ENCODE results near the gene GKN2. TPM values are rescaled to one million over a fixed set of nuclear protein-coding genes. Genes with fewer than 3 reads are reported as not detected.

The GKN2 gene
- total RNA-seq, 3 donors from 2014 or later = not detected

DNA sequence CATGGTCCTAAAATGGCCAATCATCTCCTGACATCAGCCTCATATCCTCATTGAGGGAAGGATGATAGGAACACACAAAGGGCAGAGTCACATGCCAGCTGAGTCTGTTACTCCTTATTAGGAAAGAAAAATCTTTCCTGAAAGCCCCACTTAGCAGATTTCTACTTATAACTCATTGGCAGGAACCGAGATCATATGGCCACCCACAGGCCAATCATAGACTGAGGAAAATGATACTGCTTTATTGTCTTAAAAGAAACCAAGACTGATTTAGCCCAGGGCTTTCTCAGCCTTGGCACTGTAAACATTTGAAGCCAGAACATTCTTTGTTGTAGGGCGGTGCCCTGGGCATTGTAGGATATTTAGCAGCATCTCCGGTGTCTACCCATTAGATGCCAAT lies 18.7 kb downstream of the GKN2 start:
- TF ChIP-seq POLR2AphosphoS5 (IDR thresholded peaks at IDR 0.05) = no peak
- TF ChIP-seq, protein P1, sequence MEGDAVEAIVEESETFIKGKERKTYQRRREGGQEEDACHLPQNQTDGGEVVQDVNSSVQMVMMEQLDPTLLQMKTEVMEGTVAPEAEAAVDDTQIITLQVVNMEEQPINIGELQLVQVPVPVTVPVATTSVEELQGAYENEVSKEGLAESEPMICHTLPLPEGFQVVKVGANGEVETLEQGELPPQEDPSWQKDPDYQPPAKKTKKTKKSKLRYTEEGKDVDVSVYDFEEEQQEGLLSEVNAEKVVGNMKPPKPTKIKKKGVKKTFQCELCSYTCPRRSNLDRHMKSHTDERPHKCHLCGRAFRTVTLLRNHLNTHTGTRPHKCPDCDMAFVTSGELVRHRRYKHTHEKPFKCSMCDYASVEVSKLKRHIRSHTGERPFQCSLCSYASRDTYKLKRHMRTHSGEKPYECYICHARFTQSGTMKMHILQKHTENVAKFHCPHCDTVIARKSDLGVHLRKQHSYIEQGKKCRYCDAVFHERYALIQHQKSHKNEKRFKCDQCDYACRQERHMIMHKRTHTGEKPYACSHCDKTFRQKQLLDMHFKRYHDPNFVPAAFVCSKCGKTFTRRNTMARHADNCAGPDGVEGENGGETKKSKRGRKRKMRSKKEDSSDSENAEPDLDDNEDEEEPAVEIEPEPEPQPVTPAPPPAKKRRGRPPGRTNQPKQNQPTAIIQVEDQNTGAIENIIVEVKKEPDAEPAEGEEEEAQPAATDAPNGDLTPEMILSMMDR (IDR thresholded peaks at IDR 0.05) = no peak
- no peaks in the 10 kb centered on the region for H3K4me1 ChIP-seq
- no peaks in the 10 kb centered on the region for H3K36me3 ChIP-seq
- no peak overlapping the region for H3K4me3 ChIP-seq
- no peaks in the 10 kb centered on the region for H3K9me3 ChIP-seq
- no peak overlapping the region for H3K27ac ChIP-seq
- intact Hi-C loops (cut with DNase I; ENCODE audit: low total_unique reads) = no loop called here
- no peak for DNase-seq (ENCODE audit: low spot score in 2 of 2)
- no peaks in the 10 kb centered on the region for H3K27me3 ChIP-seq

DNA sequence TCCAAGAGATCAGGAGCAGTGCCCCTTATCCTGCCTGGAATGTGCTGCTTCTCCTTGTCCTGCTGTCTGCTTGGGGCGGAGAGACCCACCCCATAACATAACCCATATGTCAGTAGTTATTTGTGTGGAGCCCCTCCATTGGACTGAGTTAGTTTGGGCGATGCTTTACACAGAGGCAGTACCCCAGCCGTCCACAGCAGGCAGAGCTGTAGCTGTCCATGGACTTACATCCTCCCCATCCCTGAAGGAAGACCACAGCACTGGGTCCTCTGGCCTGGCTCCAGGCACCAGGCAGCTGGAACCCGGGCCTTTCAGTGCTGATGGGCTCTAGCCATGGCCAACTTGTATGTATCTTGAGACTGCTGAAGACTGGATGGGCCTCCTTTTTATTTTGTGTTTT lies 20.3 kb downstream of the GKN2 start:
- Histone ChIP-seq H3K9me3 (no peaks in the 10 kb centered on the region), H3K27me3 (no peaks in the 10 kb centered on the region), H3K36me3 (no peaks in the 10 kb centered on the region), H3K4me1 (no peaks in the 10 kb centered on the region), H3K27ac (no peak overlapping the region), H3K4me3 (no peak overlapping the region)
- TF ChIP-seq POLR2A (IDR thresholded peaks at IDR 0.05) (no peak), POLR2AphosphoS5 (IDR thresholded peaks at IDR 0.05) (no peak)
- TF ChIP-seq, protein P1 (IDR thresholded peaks at IDR 0.05) = no peak
- no peak for DNase-seq (ENCODE audit: low spot score in 2 of 2)
- intact Hi-C loops (cut with DNase I; ENCODE audit: low total_unique reads) = no loop called here

DNA sequence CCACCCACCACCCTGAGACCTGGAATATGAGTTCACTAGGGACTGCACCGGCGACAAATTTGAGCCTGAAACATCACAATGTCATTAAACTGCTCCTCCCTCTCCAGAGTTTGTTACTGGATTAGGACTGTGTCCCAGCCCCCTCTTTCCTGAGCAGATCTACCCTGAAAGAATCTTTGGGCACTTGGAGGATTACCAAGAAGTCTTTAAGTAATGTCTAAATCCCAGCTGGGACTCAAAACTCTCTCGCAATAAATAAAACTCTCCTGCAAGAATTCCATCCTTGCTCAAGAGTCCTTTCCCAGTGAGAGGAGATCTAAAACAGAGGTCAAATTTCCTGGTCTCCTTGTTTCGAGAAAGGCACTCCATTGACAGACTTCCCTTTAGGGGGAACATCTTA lies 20.9 kb downstream of the GKN2 start:
- no peak for DNase-seq (ENCODE audit: low spot score in 2 of 2)
- intact Hi-C loops (cut with DNase I; ENCODE audit: low total_unique reads) = no loop called here
- Histone ChIP-seq H3K9me3 (no peaks in the 10 kb centered on the region), H3K4me3 (no peak overlapping the region), H3K4me1 (no peaks in the 10 kb centered on the region), H3K36me3 (no peaks in the 10 kb centered on the region), H3K27me3 (no peaks in the 10 kb centered on the region), H3K27ac (no peak overlapping the region)
- TF ChIP-seq POLR2A (IDR thresholded peaks at IDR 0.05) (no peak), POLR2AphosphoS5 (IDR thresholded peaks at IDR 0.05) (no peak)
- TF ChIP-seq, protein P1 (IDR thresholded peaks at IDR 0.05) = no peak

DNA sequence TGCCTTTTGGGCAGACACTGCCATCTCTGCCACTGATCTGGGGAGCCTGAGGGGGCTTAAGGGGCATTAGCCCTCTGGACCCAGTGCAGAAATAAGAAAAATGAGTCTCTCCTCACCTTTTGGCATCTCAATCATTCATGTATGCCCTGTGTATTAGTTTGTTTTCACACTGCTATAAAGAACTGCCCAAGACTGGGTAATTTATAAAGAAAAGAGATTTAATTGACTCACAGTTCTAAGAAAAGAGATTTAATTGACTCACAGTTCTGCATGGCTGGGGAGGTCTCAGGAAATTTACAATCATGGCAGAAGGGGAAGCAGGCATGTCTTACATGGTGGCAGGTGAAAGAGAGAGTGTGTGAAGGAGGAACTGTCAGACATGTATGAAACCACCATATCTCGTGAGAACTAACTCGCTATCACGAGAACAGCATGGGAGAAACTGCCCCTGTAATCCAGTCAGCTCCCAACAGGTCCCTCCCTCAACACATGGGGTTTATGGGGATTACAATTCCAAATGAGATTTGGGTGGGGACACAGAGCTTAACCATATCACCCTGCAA lies 21.5 kb downstream of the GKN2 start:
- intact Hi-C loops (cut with DNase I; ENCODE audit: low total_unique reads) = no loop called here
- Histone ChIP-seq H3K4me1 (no peaks in the 10 kb centered on the region), H3K9me3 (no peaks in the 10 kb centered on the region), H3K27ac (no peak overlapping the region), H3K4me3 (no peak overlapping the region), H3K36me3 (no peaks in the 10 kb centered on the region), H3K27me3 (no peaks in the 10 kb centered on the region)
- DNase-seq (ENCODE audit: low spot score in 2 of 2) = no peak
- TF ChIP-seq POLR2A (IDR thresholded peaks at IDR 0.05) (no peak), POLR2AphosphoS5 (IDR thresholded peaks at IDR 0.05) (no peak)
- TF ChIP-seq, protein P1 (IDR thresholded peaks at IDR 0.05) = no peak

DNA sequence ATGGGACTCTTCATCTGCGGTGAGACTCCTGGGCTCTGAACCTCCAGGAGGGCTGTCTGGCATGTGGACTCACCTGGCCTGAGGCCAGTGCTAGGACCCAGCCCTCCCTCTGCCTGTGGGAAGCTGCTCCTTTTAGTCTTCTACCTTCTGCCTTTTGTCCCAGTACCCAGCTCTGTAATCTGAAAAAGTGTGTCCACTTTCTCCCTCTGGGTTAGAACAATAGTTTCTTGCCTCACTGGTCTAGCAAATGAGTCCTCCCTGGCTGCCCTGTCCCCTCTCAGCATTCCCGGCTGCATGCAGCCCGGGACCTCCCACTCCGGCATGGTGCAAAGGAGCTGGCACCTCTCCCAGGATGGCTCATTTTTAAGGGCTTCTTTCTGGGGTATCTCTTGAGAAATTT lies 25.9 kb downstream of the GKN2 start:
- H3K27ac ChIP-seq = no peak overlapping the region
- H3K9me3 ChIP-seq = no peaks in the 10 kb centered on the region
- no peaks in the 10 kb centered on the region for H3K27me3 ChIP-seq
- TF ChIP-seq, protein P1 (IDR thresholded peaks at IDR 0.05) = no peak
- TF ChIP-seq POLR2AphosphoS5 (IDR thresholded peaks at IDR 0.05) = no peak
- no peak for TF ChIP-seq POLR2A (IDR thresholded peaks at IDR 0.05)
- no peaks in the 10 kb centered on the region for H3K4me1 ChIP-seq
- intact Hi-C loops (cut with DNase I; ENCODE audit: low total_unique reads) = no loop called here
- H3K4me3 ChIP-seq = no peak overlapping the region
- DNase-seq (ENCODE audit: low spot score in 2 of 2) = no peak
- H3K36me3 ChIP-seq = no peaks in the 10 kb centered on the region
